ENCODE data around the gene SORCS1. TPM values are rescaled to one million over a fixed set of nuclear protein-coding genes. Genes with fewer than 3 reads are reported as not detected.

SORCS1 gene
- total and polyA plus RNA-seq, 2 experiments from 2014 or later = 2.9 to 8.9 TPM

DNA sequence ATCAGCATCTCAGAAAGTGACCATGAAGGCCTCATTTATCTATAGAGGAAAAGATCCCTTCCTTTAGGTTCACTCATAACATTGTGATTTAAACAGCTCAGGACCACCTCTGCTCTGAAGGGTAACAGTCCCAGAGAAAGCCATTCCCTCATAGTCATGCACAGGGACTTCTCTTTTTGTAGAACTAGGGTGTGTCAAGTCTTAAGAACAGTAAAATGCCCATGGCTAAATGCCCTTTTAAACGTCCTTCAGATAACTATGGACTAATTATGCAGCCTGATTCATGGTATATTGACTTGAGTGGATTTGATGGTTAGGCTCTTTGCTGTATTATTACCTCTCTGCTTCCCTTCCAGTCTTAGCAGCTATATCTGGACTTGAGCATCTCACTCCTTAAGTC lies 337.8 kb downstream of the SORCS1 start (continued):
- TF ChIP-seq, protein P1, sequence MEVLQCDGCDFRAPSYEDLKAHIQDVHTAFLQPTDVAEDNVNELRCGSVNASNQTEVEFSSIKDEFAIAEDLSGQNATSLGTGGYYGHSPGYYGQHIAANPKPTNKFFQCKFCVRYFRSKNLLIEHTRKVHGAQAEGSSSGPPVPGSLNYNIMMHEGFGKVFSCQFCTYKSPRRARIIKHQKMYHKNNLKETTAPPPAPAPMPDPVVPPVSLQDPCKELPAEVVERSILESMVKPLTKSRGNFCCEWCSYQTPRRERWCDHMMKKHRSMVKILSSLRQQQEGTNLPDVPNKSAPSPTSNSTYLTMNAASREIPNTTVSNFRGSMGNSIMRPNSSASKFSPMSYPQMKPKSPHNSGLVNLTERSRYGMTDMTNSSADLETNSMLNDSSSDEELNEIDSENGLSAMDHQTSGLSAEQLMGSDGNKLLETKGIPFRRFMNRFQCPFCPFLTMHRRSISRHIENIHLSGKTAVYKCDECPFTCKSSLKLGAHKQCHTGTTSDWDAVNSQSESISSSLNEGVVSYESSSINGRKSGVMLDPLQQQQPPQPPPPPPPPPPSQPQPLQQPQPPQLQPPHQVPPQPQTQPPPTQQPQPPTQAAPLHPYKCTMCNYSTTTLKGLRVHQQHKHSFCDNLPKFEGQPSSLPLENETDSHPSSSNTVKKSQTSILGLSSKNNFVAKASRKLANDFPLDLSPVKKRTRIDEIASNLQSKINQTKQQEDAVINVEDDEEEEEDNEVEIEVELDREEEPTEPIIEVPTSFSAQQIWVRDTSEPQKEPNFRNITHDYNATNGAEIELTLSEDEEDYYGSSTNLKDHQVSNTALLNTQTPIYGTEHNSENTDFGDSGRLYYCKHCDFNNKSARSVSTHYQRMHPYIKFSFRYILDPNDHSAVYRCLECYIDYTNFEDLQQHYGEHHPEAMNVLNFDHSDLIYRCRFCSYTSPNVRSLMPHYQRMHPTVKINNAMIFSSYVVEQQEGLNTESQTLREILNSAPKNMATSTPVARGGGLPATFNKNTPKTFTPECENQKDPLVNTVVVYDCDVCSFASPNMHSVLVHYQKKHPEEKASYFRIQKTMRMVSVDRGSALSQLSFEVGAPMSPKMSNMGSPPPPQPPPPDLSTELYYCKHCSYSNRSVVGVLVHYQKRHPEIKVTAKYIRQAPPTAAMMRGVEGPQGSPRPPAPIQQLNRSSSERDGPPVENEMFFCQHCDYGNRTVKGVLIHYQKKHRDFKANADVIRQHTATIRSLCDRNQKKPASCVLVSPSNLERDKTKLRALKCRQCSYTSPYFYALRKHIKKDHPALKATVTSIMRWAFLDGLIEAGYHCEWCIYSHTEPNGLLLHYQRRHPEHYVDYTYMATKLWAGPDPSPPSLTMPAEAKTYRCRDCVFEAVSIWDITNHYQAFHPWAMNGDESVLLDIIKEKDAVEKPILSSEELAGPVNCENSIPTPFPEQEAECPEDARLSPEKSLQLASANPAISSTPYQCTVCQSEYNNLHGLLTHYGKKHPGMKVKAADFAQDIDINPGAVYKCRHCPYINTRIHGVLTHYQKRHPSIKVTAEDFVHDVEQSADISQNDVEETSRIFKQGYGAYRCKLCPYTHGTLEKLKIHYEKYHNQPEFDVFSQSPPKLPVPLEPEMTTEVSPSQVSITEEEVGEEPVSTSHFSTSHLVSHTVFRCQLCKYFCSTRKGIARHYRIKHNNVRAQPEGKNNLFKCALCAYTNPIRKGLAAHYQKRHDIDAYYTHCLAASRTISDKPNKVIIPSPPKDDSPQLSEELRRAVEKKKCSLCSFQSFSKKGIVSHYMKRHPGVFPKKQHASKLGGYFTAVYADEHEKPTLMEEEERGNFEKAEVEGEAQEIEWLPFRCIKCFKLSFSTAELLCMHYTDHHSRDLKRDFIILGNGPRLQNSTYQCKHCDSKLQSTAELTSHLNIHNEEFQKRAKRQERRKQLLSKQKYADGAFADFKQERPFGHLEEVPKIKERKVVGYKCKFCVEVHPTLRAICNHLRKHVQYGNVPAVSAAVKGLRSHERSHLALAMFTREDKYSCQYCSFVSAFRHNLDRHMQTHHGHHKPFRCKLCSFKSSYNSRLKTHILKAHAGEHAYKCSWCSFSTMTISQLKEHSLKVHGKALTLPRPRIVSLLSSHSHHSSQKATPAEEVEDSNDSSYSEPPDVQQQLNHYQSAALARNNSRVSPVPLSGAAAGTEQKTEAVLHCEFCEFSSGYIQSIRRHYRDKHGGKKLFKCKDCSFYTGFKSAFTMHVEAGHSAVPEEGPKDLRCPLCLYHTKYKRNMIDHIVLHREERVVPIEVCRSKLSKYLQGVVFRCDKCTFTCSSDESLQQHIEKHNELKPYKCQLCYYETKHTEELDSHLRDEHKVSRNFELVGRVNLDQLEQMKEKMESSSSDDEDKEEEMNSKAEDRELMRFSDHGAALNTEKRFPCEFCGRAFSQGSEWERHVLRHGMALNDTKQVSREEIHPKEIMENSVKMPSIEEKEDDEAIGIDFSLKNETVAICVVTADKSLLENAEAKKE (CRISPR knock-in tag; IDR thresholded peaks at IDR 0.05) = no peak
- TF ChIP-seq, protein P2, sequence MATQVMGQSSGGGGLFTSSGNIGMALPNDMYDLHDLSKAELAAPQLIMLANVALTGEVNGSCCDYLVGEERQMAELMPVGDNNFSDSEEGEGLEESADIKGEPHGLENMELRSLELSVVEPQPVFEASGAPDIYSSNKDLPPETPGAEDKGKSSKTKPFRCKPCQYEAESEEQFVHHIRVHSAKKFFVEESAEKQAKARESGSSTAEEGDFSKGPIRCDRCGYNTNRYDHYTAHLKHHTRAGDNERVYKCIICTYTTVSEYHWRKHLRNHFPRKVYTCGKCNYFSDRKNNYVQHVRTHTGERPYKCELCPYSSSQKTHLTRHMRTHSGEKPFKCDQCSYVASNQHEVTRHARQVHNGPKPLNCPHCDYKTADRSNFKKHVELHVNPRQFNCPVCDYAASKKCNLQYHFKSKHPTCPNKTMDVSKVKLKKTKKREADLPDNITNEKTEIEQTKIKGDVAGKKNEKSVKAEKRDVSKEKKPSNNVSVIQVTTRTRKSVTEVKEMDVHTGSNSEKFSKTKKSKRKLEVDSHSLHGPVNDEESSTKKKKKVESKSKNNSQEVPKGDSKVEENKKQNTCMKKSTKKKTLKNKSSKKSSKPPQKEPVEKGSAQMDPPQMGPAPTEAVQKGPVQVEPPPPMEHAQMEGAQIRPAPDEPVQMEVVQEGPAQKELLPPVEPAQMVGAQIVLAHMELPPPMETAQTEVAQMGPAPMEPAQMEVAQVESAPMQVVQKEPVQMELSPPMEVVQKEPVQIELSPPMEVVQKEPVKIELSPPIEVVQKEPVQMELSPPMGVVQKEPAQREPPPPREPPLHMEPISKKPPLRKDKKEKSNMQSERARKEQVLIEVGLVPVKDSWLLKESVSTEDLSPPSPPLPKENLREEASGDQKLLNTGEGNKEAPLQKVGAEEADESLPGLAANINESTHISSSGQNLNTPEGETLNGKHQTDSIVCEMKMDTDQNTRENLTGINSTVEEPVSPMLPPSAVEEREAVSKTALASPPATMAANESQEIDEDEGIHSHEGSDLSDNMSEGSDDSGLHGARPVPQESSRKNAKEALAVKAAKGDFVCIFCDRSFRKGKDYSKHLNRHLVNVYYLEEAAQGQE (IDR thresholded peaks at IDR 0.05; ENCODE audit: unreplicated experiment) = no peak

DNA sequence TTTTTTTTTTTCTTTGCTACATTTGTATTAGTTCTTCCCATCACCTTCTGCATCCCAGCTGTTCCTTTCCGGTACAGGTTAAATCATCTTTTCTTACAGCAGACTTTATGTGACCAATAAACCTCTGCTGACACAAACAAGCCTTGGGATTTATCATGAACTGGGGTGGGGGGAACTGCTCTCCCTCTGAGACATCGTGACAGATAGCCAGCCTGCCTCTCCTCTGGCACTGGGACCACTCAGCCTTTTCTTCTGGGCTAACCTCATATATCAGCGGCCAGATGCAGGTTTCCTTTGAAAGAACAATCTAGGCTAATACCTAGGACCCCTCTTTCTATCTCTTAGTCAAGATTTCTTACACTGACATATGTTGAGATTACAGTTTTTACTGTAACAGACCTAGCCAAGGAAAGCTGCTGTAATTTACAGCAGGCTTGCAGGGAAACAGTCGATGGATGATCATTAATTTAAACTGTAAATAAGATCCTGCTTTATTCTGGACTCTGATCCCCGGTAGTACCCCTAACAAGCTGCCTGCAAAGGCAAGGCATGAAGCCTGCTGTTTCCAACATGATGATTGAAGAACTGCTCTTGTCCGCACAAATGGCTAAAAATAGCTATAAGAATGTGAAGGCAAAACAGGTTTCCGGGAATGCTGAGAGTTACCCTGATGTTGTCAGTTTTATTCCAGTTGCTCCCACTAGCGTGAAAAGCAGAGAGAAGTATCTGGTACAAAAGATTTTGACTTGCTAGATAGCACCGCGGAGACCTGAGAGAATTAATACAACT lies 338.7 kb downstream of the SORCS1 start:
- Histone ChIP-seq H2AFZ (no peak overlapping the region), H3K9me2 (ENCODE audit: insufficient read depth) (no peaks in the 10 kb centered on the region), H3K27ac (ENCODE audit: low read depth) (peak overlapping the region; percentile 10; the same call in 1 of the 2 replicates), H3K4me3 (no peak overlapping the region), H3K79me2 (replicated peaks; ENCODE audit: insufficient read depth) (no peaks in the 10 kb centered on the region), H3K27me3 (ENCODE audit: insufficient read depth) (no peaks in the 10 kb centered on the region), H3K4me2 (no peak overlapping the region), H3K36me3 (ENCODE audit: insufficient read depth) (no peaks in the 10 kb centered on the region), H3K4me1 (ENCODE audit: insufficient read depth) (no peaks in the 10 kb centered on the region), H4K20me1 (replicated peaks; ENCODE audit: insufficient read depth) (no peaks in the 10 kb centered on the region), H3F3A (replicated peaks; ENCODE audit: low read depth) (no peaks in the 10 kb centered on the region)
- no peak overlapping the region for H3K27ac Mint-ChIP-seq
- no peaks in the 10 kb centered on the region; the same call in 2 of the 3 replicates for H3K4me1 Mint-ChIP-seq
- H3K4me3 Mint-ChIP-seq = no peak overlapping the region
- no peaks in the 10 kb centered on the region for H3K27me3 Mint-ChIP-seq (ENCODE audit: insufficient read depth, low read depth, poor library complexity)
- H3K9me3 Mint-ChIP-seq = no peaks in the 10 kb centered on the region
- no peak for DNase-seq (ENCODE audit: low spot score)
- no peaks in the 10 kb centered on the region for H3K36me3 Mint-ChIP-seq (ENCODE audit: low read depth)
- no peak for ATAC-seq
- TF ChIP-seq, protein P3, sequence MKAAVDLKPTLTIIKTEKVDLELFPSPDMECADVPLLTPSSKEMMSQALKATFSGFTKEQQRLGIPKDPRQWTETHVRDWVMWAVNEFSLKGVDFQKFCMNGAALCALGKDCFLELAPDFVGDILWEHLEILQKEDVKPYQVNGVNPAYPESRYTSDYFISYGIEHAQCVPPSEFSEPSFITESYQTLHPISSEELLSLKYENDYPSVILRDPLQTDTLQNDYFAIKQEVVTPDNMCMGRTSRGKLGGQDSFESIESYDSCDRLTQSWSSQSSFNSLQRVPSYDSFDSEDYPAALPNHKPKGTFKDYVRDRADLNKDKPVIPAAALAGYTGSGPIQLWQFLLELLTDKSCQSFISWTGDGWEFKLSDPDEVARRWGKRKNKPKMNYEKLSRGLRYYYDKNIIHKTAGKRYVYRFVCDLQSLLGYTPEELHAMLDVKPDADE (IDR thresholded peaks at IDR 0.05) = no peak
- TF ChIP-seq EZH2phosphoT487 (IDR thresholded peaks at IDR 0.05; ENCODE audit: unreplicated experiment) = no peak
- TF ChIP-seq STAT1 (IDR thresholded peaks at IDR 0.05; ENCODE audit: unreplicated experiment) = no peak
- TF ChIP-seq, protein P4, sequence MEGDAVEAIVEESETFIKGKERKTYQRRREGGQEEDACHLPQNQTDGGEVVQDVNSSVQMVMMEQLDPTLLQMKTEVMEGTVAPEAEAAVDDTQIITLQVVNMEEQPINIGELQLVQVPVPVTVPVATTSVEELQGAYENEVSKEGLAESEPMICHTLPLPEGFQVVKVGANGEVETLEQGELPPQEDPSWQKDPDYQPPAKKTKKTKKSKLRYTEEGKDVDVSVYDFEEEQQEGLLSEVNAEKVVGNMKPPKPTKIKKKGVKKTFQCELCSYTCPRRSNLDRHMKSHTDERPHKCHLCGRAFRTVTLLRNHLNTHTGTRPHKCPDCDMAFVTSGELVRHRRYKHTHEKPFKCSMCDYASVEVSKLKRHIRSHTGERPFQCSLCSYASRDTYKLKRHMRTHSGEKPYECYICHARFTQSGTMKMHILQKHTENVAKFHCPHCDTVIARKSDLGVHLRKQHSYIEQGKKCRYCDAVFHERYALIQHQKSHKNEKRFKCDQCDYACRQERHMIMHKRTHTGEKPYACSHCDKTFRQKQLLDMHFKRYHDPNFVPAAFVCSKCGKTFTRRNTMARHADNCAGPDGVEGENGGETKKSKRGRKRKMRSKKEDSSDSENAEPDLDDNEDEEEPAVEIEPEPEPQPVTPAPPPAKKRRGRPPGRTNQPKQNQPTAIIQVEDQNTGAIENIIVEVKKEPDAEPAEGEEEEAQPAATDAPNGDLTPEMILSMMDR (conservative IDR thresholded peaks at IDR 0.05; ENCODE audit: low read depth in 2 of 2) = no peak
- TF ChIP-seq ZNF114 (CRISPR knock-in tag; IDR thresholded peaks at IDR 0.05) = no peak
- TF ChIP-seq ZNF331 (CRISPR knock-in tag; IDR thresholded peaks at IDR 0.05; ENCODE audit: low read depth) = no peak
- no peak for TF ChIP-seq CREB1 (CRISPR knock-in tag; IDR thresholded peaks at IDR 0.05; ENCODE audit: low read depth)

All from GM23338 (cell line).